Neural progenitor cell (in vitro differentiated cells): ENCODE data around the gene SYCN. TPM values are rescaled to one million over a fixed set of nuclear protein-coding genes. Genes with fewer than 3 reads are reported as not detected.

Source experiments
- DNase-seq: peaks from one replicate; pipeline ENCODE4 v3.0.0-alpha.2; 2016; ENCODE audit warnings: low spot score
- H2AFZ ChIP-seq: fragments of 200-600 bp; sonication (generic); replicated peaks from 2 replicates; pipeline ENCODE4 v1.6.1; 2016; ENCODE audit warnings: antibody characterized with exemption
- H3F3A ChIP-seq: fragments of 200-600 bp; sonication (generic); 2 replicates; pipeline ENCODE4 v1.6.1; 2016; ENCODE audit warnings: antibody characterized with exemption, low read depth
- H3K27ac ChIP-seq: fragments of 200-600 bp; sonication (generic); 2 replicates; pipeline ENCODE4 v1.5.1; 2016; ENCODE audit warnings: mild to moderate bottlenecking
- H3K27me3 ChIP-seq: fragments of 200-600 bp; sonication (generic); 2 replicates; pipeline ENCODE4 v1.6.1; 2016; ENCODE audit warnings: mild to moderate bottlenecking, moderate library complexity
- H3K36me3 ChIP-seq: fragments of 200-600 bp; sonication (generic); 2 replicates; pipeline ENCODE4 v1.5.1; 2016
- H3K4me1 ChIP-seq: fragments of 200-600 bp; sonication (generic); 2 replicates; pipeline ENCODE4 v1.6.1; 2016; ENCODE audit warnings: mixed run types
- H3K4me2 ChIP-seq: fragments of 200-600 bp; sonication (generic); 2 replicates; pipeline ENCODE4 v1.6.1; 2016
- H3K4me3 ChIP-seq: fragments of 200-600 bp; sonication (generic); 2 replicates; pipeline ENCODE4 v1.5.1; 2016
- H3K79me2 ChIP-seq: fragments of 200-600 bp; sonication (generic); 2 replicates; pipeline ENCODE4 v1.6.1; 2016; ENCODE audit warnings: low read depth
- H3K9ac ChIP-seq: fragments of 200-600 bp; sonication (generic); 2 replicates; pipeline ENCODE4 v1.6.1; 2016
- H3K9me3 ChIP-seq: fragments of 200-600 bp; sonication (generic); 2 replicates; pipeline ENCODE4 v1.5.1; 2016; ENCODE audit warnings: low read depth
- H4K20me1 ChIP-seq: fragments of 200-600 bp; sonication (generic); 2 replicates; pipeline ENCODE4 v1.6.1; 2016; ENCODE audit warnings: low read depth
- H3K27ac Mint-ChIP-seq: 3 replicates; pipeline ENCODE4 v1.8.0; 2021; ENCODE audit warnings: mixed read lengths
- H3K27me3 Mint-ChIP-seq: 2 replicates; pipeline ENCODE4 v1.8.0; 2022; ENCODE audit warnings: low read depth, mild to moderate bottlenecking, inconsistent platforms, moderate library complexity, mixed read lengths; ENCODE audit not compliant: insufficient read depth
- H3K36me3 Mint-ChIP-seq: 3 replicates; pipeline ENCODE4 v1.8.0; 2021; ENCODE audit warnings: mixed read lengths
- H3K4me1 Mint-ChIP-seq: 3 replicates; pipeline ENCODE4 v1.8.0; 2021; ENCODE audit warnings: mixed read lengths
- H3K4me3 Mint-ChIP-seq: 3 replicates; pipeline ENCODE4 v1.8.0; 2021; ENCODE audit warnings: mild to moderate bottlenecking, moderate library complexity, mixed read lengths
- H3K9me3 Mint-ChIP-seq: 3 replicates; pipeline ENCODE4 v1.8.0; 2020; ENCODE audit warnings: mixed read lengths
- EZH2 ChIP-seq: fragments of 200-600 bp; sonication (generic); IDR thresholded peaks from 2 replicates; pipeline ENCODE4 v1.6.1; 2017; ENCODE audit warnings: antibody characterized with exemption, mild to moderate bottlenecking, moderate library complexity
- EZH2phosphoT487 ChIP-seq: fragments of 200-600 bp; sonication (generic); IDR thresholded peaks from 2 replicates; pipeline ENCODE4 v1.6.1; 2017; ENCODE audit warnings: antibody characterized with exemption
- total RNA-seq: library from RNA; depleted of rRNA; stranded (reverse); fragments of >200 nt; gene quantifications from 2 replicates; pipeline ENCODE4 v1.2.3, GENCODE V29; 2015; ENCODE audit warnings: low replicate concordance
- TF ChIP-seq, protein P1 (sequence below): fragments of 200-600 bp; sonication (generic); IDR thresholded peaks from 2 replicates; pipeline ENCODE4 v1.5.1; 2017; ENCODE audit warnings: antibody characterized with exemption, mild to moderate bottlenecking

Gene SYCN
- total RNA-seq, 1 donor from 2014 or later = not detected

DNA sequence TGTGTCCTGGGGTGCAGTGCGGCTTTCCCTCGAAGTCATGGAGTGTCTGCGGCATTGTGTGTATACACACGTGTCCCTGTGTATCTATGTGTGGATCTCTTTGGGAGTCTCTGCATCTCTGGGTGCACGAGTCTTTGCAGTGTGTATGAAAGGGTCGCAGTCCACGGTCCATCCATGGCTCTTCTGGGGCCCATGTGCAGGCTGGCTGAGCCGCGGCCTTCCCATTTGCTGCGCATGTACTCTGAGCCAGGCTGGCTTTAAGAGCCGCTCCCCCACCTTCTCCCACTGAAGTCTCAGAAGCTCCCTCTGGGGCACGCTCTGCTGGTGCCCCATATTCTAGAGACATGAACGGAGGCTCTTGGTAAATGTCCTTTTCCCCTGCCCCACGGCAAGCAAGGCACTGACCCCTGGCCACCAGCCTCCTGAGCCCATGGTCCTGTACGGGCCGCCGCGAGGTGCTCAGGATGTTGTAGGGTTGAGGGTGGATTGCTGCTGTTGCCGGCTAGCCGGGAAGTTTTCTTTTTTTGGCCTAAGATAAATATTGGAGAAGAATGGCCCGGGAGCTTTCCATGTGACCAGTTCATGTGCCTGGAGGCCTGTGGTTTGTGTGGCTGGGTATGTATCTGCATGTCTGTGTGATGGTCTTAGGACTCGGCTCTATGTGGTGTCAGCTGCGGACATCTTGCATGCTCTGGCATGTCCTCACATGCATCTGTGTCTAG lies 46.6 kb downstream of the SYCN start:
- H3K36me3 ChIP-seq = no peaks in the 10 kb centered on the region
- H3K4me1 ChIP-seq = peaks cover 11% of the 10 kb centered on the region
- peaks cover 92% of the 10 kb centered on the region for H4K20me1 ChIP-seq
- no peaks in the 10 kb centered on the region for H3K27me3 ChIP-seq
- H3K9me3 Mint-ChIP-seq = no peaks in the 10 kb centered on the region
- H3K27ac ChIP-seq = no peak overlapping the region
- no peak overlapping the region for H3K4me2 ChIP-seq
- peaks cover 5% of the 10 kb centered on the region for H3K36me3 Mint-ChIP-seq
- peaks cover 65% of the 10 kb centered on the region for H3K79me2 ChIP-seq
- no peak overlapping the region for H3K4me3 ChIP-seq
- H3F3A ChIP-seq = no peaks in the 10 kb centered on the region
- H2AFZ ChIP-seq = no peak overlapping the region
- no peak overlapping the region for H3K9ac ChIP-seq
- H3K4me1 Mint-ChIP-seq = peaks cover 21% of the 10 kb centered on the region
- no peaks in the 10 kb centered on the region for H3K27me3 Mint-ChIP-seq
- H3K9me3 ChIP-seq = no peaks in the 10 kb centered on the region
- peak overlapping the region; percentile 93 for H3K27ac Mint-ChIP-seq
- DNase-seq = no peak
- peak overlapping the region; percentile 48 for H3K4me3 Mint-ChIP-seq
- TF ChIP-seq EZH2phosphoT487 (no peak), EZH2 (no peak)
- TF ChIP-seq, protein P1, sequence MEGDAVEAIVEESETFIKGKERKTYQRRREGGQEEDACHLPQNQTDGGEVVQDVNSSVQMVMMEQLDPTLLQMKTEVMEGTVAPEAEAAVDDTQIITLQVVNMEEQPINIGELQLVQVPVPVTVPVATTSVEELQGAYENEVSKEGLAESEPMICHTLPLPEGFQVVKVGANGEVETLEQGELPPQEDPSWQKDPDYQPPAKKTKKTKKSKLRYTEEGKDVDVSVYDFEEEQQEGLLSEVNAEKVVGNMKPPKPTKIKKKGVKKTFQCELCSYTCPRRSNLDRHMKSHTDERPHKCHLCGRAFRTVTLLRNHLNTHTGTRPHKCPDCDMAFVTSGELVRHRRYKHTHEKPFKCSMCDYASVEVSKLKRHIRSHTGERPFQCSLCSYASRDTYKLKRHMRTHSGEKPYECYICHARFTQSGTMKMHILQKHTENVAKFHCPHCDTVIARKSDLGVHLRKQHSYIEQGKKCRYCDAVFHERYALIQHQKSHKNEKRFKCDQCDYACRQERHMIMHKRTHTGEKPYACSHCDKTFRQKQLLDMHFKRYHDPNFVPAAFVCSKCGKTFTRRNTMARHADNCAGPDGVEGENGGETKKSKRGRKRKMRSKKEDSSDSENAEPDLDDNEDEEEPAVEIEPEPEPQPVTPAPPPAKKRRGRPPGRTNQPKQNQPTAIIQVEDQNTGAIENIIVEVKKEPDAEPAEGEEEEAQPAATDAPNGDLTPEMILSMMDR = no peak

DNA sequence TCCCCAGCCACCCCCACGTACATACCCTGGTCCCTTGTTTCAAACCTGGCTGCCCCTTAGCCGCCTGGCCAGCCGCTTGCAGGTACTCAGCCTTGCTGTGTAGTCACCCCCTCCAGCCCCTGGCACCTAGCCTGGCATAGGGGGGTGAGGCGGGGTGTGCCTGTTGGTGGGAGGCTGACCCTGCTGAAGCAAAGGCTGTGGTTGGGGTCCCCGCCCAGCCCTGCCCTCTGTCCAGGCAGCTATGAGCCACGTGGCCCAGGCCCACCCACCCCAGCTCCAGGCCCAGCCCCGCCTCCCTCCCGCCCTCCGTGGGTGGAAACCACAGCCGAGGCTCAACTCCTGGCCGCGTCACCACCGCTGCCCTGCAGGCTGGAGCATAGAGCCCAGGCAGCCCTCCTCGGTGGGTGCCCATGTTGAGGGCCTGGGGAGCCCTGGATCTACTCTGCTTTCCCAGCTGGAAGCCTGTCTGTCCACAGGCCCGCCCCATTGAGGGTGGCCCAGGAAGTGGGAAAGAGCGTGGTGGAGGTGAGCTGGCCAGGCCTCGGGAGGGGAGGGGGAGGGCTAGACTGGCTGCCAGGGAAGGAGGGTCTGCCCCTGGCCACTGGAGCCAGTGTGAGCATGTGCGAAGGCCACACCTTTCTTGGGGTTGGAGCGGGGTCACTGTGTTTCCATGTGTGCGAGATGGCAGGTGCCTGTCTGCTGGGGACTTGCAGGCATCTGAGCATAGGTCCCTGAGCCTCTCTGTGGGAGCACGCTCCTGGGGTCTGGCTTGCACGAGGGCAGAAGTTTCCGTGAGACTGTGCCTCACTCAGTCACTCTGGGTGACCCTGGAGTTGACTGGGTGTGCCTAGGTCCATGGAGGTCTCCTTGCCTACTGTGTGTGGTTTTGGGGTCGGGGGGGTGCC lies 47.5 kb downstream of the SYCN start:
- H3K4me3 Mint-ChIP-seq = peak overlapping the region; percentile 48
- Histone ChIP-seq H3K4me2 (no peak overlapping the region), H3F3A (no peaks in the 10 kb centered on the region), H3K9ac (no peak overlapping the region), H4K20me1 (peaks cover 90% of the 10 kb centered on the region), H3K27me3 (no peaks in the 10 kb centered on the region), H2AFZ (no peak overlapping the region), H3K4me3 (no peak overlapping the region), H3K4me1 (peaks cover 11% of the 10 kb centered on the region), H3K27ac (no peak overlapping the region), H3K36me3 (no peaks in the 10 kb centered on the region), H3K79me2 (peaks cover 68% of the 10 kb centered on the region), H3K9me3 (no peaks in the 10 kb centered on the region)
- H3K27ac Mint-ChIP-seq = peak overlapping the region; percentile 93
- peaks cover 20% of the 10 kb centered on the region for H3K4me1 Mint-ChIP-seq
- no peaks in the 10 kb centered on the region for H3K9me3 Mint-ChIP-seq
- no peaks in the 10 kb centered on the region for H3K27me3 Mint-ChIP-seq
- TF ChIP-seq, protein P1 = no peak
- TF ChIP-seq EZH2 = no peak
- TF ChIP-seq EZH2phosphoT487 = no peak
- peaks cover 5% of the 10 kb centered on the region for H3K36me3 Mint-ChIP-seq
- no peak for DNase-seq

DNA sequence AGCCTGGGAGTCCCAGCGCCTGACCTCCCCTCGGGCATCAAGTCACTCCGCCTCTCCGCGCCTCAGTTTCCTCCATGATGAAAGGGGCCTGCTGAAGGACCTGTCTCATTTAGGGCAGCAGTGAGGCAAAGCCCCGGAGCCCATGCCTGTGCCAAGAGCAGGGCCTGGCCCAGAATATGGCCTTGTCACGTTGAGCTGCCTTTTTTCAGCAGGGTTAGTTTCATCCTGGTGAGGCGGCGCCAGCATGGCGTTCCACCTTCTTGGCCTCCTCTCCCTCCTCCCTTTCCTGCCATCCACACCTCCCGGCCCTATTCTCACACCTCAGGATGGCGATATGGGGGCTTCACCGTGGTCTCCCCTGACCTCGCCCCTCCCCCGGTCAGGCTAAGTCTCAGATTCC lies 48.3 kb downstream of the SYCN start:
- H3K4me3 Mint-ChIP-seq = no peak overlapping the region
- DNase-seq = no peak
- H3K27ac Mint-ChIP-seq = peak overlapping the region; percentile 68
- H3K9ac ChIP-seq = no peak overlapping the region
- no peaks in the 10 kb centered on the region for H3K36me3 ChIP-seq
- H3K4me3 ChIP-seq = no peak overlapping the region
- H3K27me3 Mint-ChIP-seq = no peaks in the 10 kb centered on the region
- no peak overlapping the region for H3K4me2 ChIP-seq
- peaks cover 5% of the 10 kb centered on the region for H3K36me3 Mint-ChIP-seq
- no peaks in the 10 kb centered on the region for H3F3A ChIP-seq
- TF ChIP-seq, protein P1 = no peak
- no peak for TF ChIP-seq EZH2phosphoT487
- TF ChIP-seq EZH2 = no peak
- peaks cover 76% of the 10 kb centered on the region for H3K79me2 ChIP-seq
- peaks cover 23% of the 10 kb centered on the region for H3K4me1 Mint-ChIP-seq
- H3K27me3 ChIP-seq = no peaks in the 10 kb centered on the region
- H3K9me3 Mint-ChIP-seq = no peaks in the 10 kb centered on the region
- no peak overlapping the region for H3K27ac ChIP-seq
- H3K4me1 ChIP-seq = peaks cover 11% of the 10 kb centered on the region
- H2AFZ ChIP-seq = no peak overlapping the region
- peaks cover 93% of the 10 kb centered on the region for H4K20me1 ChIP-seq
- no peaks in the 10 kb centered on the region for H3K9me3 ChIP-seq
